ENCODE measurements around the gene DCUN1D3.

GRCh38 chr16:20865420-20866131 lies 34.6 kb downstream of the DCUN1D3 start:
- TF ChIP-seq CTCF (IDR thresholded peaks at IDR 0.05) (no peak), RARB (CRISPR knock-in tag; IDR thresholded peaks at IDR 0.05) (no peak), POLR2AphosphoS2 (conservative IDR thresholded peaks at IDR 0.05; ENCODE audit: low read length) (no peak), MAZ (IDR thresholded peaks at IDR 0.05; ENCODE audit: borderline replicate concordance, low read depth, low read length) (no peak), SREBF2 (IDR thresholded peaks at IDR 0.05) (no peak), EP300 (IDR thresholded peaks at IDR 0.05) (no peak), POLR2A (IDR thresholded peaks at IDR 0.05; ENCODE audit: low read length) (no peak)
